Measurements from ENCODE around the gene MTERF2. TPM values are rescaled to one million over a fixed set of nuclear protein-coding genes. Genes with fewer than 3 reads are reported as not detected.
A peak's percentile ranks its signal among the peaks of the same experiment; 100 is the strongest.

MTERF2 gene
- total RNA-seq, 1 donor from 2014 or later: 25.1 TPM

DNA sequence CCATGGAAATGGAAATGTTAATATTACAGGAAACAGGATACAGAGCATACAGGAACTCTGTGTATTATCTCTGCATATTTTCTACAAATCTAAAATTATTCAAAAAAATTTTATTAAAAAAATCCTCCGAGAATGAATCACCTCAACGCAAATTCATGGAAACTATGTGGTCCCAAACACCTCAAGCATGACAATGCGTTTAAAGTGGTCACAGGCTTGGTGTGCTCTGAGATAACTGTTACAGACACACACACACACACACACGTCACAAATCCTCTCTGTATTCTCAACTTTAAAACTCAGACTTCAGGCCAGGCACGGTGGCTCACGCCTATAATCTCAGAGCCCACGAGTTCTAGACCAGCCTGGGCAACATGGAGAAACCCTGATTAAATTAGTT is 45.3 kb upstream of the MTERF2 start:
- H3K4me3 Mint-ChIP-seq: no peak overlapping the region
- DNase-seq (ENCODE audit: low spot score): no peak
- no peaks in the 10 kb centered on the region for H3K36me3 ChIP-seq
- no peak overlapping the region for H3K4me2 ChIP-seq
- H3K27ac ChIP-seq: no peak overlapping the region
- no peaks in the 10 kb centered on the region for H3K27me3 ChIP-seq
- peaks cover 3% of the 10 kb centered on the region for H3K4me1 ChIP-seq
- H3K36me3 Mint-ChIP-seq: peaks cover 8% of the 10 kb centered on the region
- H2AFZ ChIP-seq (replicated peaks): no peak overlapping the region
- H3K9ac ChIP-seq: no peak overlapping the region
- H3K27ac Mint-ChIP-seq: no peak overlapping the region
- H3K79me2 ChIP-seq (ENCODE audit: low read depth): peaks cover 6% of the 10 kb centered on the region
- H3K4me1 Mint-ChIP-seq: peaks cover 19% of the 10 kb centered on the region
- H3K27me3 Mint-ChIP-seq (ENCODE audit: insufficient read depth, low read depth): no peaks in the 10 kb centered on the region
- H3K9me3 ChIP-seq (ENCODE audit: low read depth): no peaks in the 10 kb centered on the region
- H3K9me3 Mint-ChIP-seq: no peaks in the 10 kb centered on the region
- no peak overlapping the region for H3K4me3 ChIP-seq
- no peaks in the 10 kb centered on the region for H3F3A ChIP-seq (ENCODE audit: low read depth)
- no peaks in the 10 kb centered on the region for H4K20me1 ChIP-seq (ENCODE audit: low read depth)
- no peak for TF ChIP-seq CTCF (IDR thresholded peaks at IDR 0.05)
- no peak for TF ChIP-seq EZH2 (IDR thresholded peaks at IDR 0.05)
- no peak for TF ChIP-seq EZH2phosphoT487 (IDR thresholded peaks at IDR 0.05)

- Histone ChIP-seq H3K9me3 (ENCODE audit: low read depth) (no peaks in the 10 kb centered on the region), H2AFZ (replicated peaks) (no peak overlapping the region), H3K36me3 (no peaks in the 10 kb centered on the region), H3K27ac (no peak overlapping the region), H3K27me3 (no peaks in the 10 kb centered on the region), H4K20me1 (ENCODE audit: low read depth) (no peaks in the 10 kb centered on the region), H3K79me2 (ENCODE audit: low read depth) (peaks cover 6% of the 10 kb centered on the region), H3K4me2 (no peak overlapping the region), H3K4me3 (no peak overlapping the region), H3K4me1 (peaks cover 3% of the 10 kb centered on the region), H3F3A (ENCODE audit: low read depth) (no peaks in the 10 kb centered on the region), H3K9ac (no peak overlapping the region)
- TF ChIP-seq CTCF (IDR thresholded peaks at IDR 0.05) (no peak), EZH2 (IDR thresholded peaks at IDR 0.05) (no peak), EZH2phosphoT487 (IDR thresholded peaks at IDR 0.05) (no peak)
- DNase-seq (ENCODE audit: low spot score): no peak
- H3K9me3 Mint-ChIP-seq: no peaks in the 10 kb centered on the region
- H3K4me1 Mint-ChIP-seq: peaks cover 23% of the 10 kb centered on the region
- H3K27ac Mint-ChIP-seq: no peak overlapping the region
- no peaks in the 10 kb centered on the region for H3K27me3 Mint-ChIP-seq (ENCODE audit: insufficient read depth, low read depth)
- peaks cover 4% of the 10 kb centered on the region for H3K36me3 Mint-ChIP-seq
- no peak overlapping the region for H3K4me3 Mint-ChIP-seq
Measured at GRCh38 chr12:107031061-107031460, 44.1 kb upstream of the MTERF2 start.

GRCh38 chr12:107029081-107029480 is 42.1 kb upstream of the MTERF2 start:
- H3K9me3 Mint-ChIP-seq: no peaks in the 10 kb centered on the region
- H3K27me3 Mint-ChIP-seq (ENCODE audit: insufficient read depth, low read depth): no peaks in the 10 kb centered on the region
- Histone ChIP-seq H3K4me2 (no peak overlapping the region), H3K9ac (no peak overlapping the region), H3K4me1 (peaks cover 3% of the 10 kb centered on the region), H3K36me3 (no peaks in the 10 kb centered on the region), H3K27me3 (no peaks in the 10 kb centered on the region), H2AFZ (replicated peaks) (no peak overlapping the region), H3K27ac (no peak overlapping the region), H3F3A (ENCODE audit: low read depth) (no peaks in the 10 kb centered on the region), H3K9me3 (ENCODE audit: low read depth) (no peaks in the 10 kb centered on the region), H3K79me2 (ENCODE audit: low read depth) (peaks cover 6% of the 10 kb centered on the region), H4K20me1 (ENCODE audit: low read depth) (no peaks in the 10 kb centered on the region), H3K4me3 (no peak overlapping the region)
- DNase-seq (ENCODE audit: low spot score): no peak
- peak overlapping the region; percentile 91 for H3K27ac Mint-ChIP-seq
- H3K4me1 Mint-ChIP-seq: peaks cover 23% of the 10 kb centered on the region
- no peak overlapping the region for H3K4me3 Mint-ChIP-seq
- no peak for TF ChIP-seq EZH2phosphoT487 (IDR thresholded peaks at IDR 0.05)
- TF ChIP-seq CTCF (IDR thresholded peaks at IDR 0.05): no peak
- TF ChIP-seq EZH2 (IDR thresholded peaks at IDR 0.05): no peak
- H3K36me3 Mint-ChIP-seq: no peaks in the 10 kb centered on the region

Measured in neural progenitor cell (in vitro differentiated cells).